ENCODE data around the gene B4GAT1.

GRCh38 chr11:66311470-66311964 is 35.9 kb downstream of the B4GAT1 start:
- TF ChIP-seq CTCF (IDR thresholded peaks at IDR 0.05): no peak
- no peak for TF ChIP-seq EZH2phosphoT487 (IDR thresholded peaks at IDR 0.05)
